Body of pancreas (tissue), 4 donors: ENCODE results near the gene GARIN5B.

Experiments
- POLR2A ChIP-seq, 3 donors: fragments of 450-650 bp; IDR thresholded peaks; one replicate each; pipeline ENCODE4 v1.6.1; 2016; ENCODE audit warnings: antibody characterized with exemption in 3 of 3, mild to moderate bottlenecking in 2 of 3
- TF ChIP-seq, protein P1 (sequence below), 7 experiments: fragments of 450-650 bp in 4 of 7; fragments of 200-600 bp in 3 of 7; sonication (generic) in 3 of 7; IDR thresholded peaks; one replicate each; pipeline ENCODE4 v1.5.1; 2016 to 2019; ENCODE audit warnings: antibody characterized with exemption in 7 of 7

DNA sequence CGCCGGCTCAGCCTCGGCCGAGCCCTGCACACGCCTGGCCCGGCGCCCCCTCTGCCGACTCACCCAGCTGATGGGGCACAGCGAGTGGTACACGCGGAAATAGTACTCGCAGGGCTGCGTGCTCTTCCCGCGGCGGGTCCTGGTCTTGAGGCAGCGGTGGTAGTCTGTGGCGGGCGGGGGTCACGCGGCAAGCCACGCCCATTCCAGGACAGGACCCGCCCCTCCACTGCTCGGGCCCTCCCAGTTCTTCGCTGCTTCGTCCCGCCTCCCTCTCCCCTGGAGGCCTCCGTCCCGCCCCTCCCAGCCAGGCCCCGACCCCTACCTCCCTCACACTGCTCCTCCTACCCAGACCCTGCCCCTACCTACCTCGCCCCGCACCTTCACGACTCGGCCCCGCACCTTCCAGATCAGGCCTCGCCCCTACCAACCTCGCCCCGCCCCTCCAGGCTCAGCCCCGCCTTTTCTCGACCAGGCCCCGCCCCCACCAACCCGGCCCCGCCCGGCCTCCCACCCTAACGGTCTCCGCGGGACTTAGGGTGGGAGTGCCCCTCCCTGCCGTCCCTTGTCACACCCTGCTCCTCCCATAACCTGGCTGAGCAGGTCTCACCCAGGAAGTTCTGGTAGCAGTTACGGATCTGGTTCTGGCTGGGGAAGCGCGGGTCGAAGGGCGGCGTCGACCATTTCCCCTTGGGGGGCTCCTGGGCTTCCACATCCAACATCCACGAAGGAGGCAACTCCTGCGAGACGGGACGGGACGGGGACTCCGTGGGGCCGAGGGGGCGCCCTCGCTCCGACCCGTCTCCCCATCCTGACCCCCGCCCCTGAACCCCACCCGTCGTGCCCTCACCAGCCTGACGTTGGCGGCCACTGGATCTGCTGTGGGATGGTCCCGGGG, 9.0 kb downstream of the GARIN5B start:
- TF ChIP-seq, protein P1, sequence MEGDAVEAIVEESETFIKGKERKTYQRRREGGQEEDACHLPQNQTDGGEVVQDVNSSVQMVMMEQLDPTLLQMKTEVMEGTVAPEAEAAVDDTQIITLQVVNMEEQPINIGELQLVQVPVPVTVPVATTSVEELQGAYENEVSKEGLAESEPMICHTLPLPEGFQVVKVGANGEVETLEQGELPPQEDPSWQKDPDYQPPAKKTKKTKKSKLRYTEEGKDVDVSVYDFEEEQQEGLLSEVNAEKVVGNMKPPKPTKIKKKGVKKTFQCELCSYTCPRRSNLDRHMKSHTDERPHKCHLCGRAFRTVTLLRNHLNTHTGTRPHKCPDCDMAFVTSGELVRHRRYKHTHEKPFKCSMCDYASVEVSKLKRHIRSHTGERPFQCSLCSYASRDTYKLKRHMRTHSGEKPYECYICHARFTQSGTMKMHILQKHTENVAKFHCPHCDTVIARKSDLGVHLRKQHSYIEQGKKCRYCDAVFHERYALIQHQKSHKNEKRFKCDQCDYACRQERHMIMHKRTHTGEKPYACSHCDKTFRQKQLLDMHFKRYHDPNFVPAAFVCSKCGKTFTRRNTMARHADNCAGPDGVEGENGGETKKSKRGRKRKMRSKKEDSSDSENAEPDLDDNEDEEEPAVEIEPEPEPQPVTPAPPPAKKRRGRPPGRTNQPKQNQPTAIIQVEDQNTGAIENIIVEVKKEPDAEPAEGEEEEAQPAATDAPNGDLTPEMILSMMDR (IDR thresholded peaks at IDR 0.05), result no peak
- no peak for TF ChIP-seq POLR2A (IDR thresholded peaks at IDR 0.05)
